Gastroesophageal sphincter (tissue), 4 donors: Measurements from ENCODE around the gene NADK2. TPM values are rescaled to one million over a fixed set of nuclear protein-coding genes. Genes with fewer than 3 reads are reported as not detected.

Experiments
- ATAC-seq: fragments of 150-250 bp; one replicate; pipeline ENCODE4 v1.9.1; 2016; ENCODE audit warnings: mild to moderate bottlenecking, moderate library complexity
- H3K27ac ChIP-seq, 4 donors: fragments of 200-600 bp; sonication (generic) in 3 of 4; 1 replicate in 3 of 4; 2 replicates in 1 of 4; pipeline ENCODE4 v1.5.1; 2016 to 2019
- H3K27me3 ChIP-seq: fragments of 200-600 bp; sonication (generic); one replicate; pipeline ENCODE4 v1.5.1; 2019
- H3K36me3 ChIP-seq, 2 donors: fragments of 200-600 bp; sonication (generic); one replicate each; pipeline ENCODE4 v1.5.1; 2019; ENCODE audit warnings: control low read depth in 1 of 2
- H3K4me1 ChIP-seq, 3 donors: fragments of 200-600 bp; sonication (generic); 1 replicate in 2 of 3; 2 replicates in 1 of 3; pipeline ENCODE4 v1.5.1; 2016 to 2019; ENCODE audit warnings: control low read depth in 2 of 3
- H3K4me3 ChIP-seq, 2 donors: fragments of 200-600 bp; sonication (generic); one replicate each; pipeline ENCODE4 v1.5.1; 2019; ENCODE audit warnings: mild to moderate bottlenecking in 1 of 2, moderate library complexity in 1 of 2
- H3K9me3 ChIP-seq, 3 donors: fragments of 200-600 bp; sonication (generic); one replicate each; pipeline ENCODE4 v1.5.1; 2017 to 2019; ENCODE audit warnings: control low read depth in 2 of 3
- EP300 ChIP-seq: sonication (generic); formaldehyde crosslinking; IDR thresholded peaks from one replicate; pipeline ENCODE4 v1.6.1; 2017; ENCODE audit warnings: antibody characterized with exemption, mild to moderate bottlenecking
- POLR2A ChIP-seq, 2 donors: fragments of 450-650 bp; IDR thresholded peaks; one replicate each; pipeline ENCODE4 v1.6.1; 2017; ENCODE audit warnings: antibody characterized with exemption in 2 of 2, mild to moderate bottlenecking in 2 of 2, moderate library complexity in 1 of 2
- POLR2AphosphoS5 ChIP-seq: sonication (generic); formaldehyde crosslinking; IDR thresholded peaks from one replicate; pipeline ENCODE4 v1.6.1; 2017; ENCODE audit warnings: antibody characterized with exemption
- WGBS, 2 donors: methylation state at CpG; one replicate each; pipeline ENCODE4 v1.1.5; 2018; ENCODE audit warnings: low coverage in 1 of 2; 5-methylcytosine and 5-hydroxymethylcytosine counted together
- total RNA-seq, 4 donors: library from RNA; depleted of rRNA; stranded (reverse); fragments of >200 nt; gene quantifications; one replicate each; pipeline ENCODE4 v1.1.0, GENCODE V29; 2016
- TF ChIP-seq, protein P1 (sequence below), 4 experiments: fragments of 200-600 bp in 2 of 4; fragments of 450-650 bp in 2 of 4; sonication (generic) in 1 of 4; IDR thresholded peaks; one replicate each; pipeline ENCODE4 v1.5.1; 2017 to 2019; ENCODE audit warnings: antibody characterized with exemption in 4 of 4, mild to moderate bottlenecking in 2 of 4, moderate library complexity in 2 of 4

NADK2 gene
- total RNA-seq, 4 donors from 2014 or later: 43.5 to 90.6 (median 60.9) TPM

DNA sequence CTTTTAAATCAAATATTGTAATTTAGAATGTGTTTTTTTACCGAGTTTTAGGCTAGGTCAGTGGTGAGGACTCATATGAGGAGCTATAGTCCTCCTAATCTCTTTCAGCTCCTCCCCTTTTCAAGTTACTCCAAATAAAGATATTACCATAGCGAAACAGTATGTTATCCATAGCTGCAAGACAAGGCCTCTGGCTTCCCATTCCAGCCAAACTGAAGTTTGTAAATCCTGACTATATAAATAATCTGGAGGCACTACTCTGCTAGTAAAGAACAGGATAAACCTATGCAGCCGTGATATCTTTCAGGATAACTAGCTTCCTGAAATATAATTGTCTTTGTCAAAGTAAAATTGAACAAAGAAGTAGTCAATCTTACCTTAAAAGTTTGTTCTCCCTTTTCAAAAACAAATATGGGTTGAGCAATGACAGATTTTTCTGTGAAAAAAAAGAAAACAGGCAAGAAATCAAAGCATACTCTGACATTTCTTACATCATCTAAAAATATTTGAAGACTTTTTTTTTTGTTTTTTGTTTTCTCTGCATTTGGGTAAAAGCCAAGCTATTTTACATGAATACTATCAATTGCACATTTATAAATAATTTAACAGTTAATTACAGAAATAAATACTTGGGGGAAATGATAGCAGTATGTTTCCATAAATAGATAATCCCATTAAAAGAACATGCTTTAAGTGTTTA lies 29.3 kb upstream of the NADK2 start:
- no peak for ATAC-seq

GRCh38 chr5:36270175-36270574 lies 28.4 kb upstream of the NADK2 start:
- WGBS, 2 donors: 89 to 91% methylated on average over 3 of the region's 3 CpGs
- ATAC-seq: no peak
- peaks cover 0 to 10% (median 0%) of the 10 kb centered on the region in 3 donors for H3K4me1 ChIP-seq
- H3K9me3 ChIP-seq: no peaks in the 10 kb centered on the region
- no peak overlapping the region for H3K27ac ChIP-seq
- no peak overlapping the region for H3K4me3 ChIP-seq
- TF ChIP-seq EP300 (no peak), POLR2AphosphoS5 (no peak), POLR2A (IDR thresholded peaks at IDR 0.05) (no peak)
- TF ChIP-seq, protein P1, sequence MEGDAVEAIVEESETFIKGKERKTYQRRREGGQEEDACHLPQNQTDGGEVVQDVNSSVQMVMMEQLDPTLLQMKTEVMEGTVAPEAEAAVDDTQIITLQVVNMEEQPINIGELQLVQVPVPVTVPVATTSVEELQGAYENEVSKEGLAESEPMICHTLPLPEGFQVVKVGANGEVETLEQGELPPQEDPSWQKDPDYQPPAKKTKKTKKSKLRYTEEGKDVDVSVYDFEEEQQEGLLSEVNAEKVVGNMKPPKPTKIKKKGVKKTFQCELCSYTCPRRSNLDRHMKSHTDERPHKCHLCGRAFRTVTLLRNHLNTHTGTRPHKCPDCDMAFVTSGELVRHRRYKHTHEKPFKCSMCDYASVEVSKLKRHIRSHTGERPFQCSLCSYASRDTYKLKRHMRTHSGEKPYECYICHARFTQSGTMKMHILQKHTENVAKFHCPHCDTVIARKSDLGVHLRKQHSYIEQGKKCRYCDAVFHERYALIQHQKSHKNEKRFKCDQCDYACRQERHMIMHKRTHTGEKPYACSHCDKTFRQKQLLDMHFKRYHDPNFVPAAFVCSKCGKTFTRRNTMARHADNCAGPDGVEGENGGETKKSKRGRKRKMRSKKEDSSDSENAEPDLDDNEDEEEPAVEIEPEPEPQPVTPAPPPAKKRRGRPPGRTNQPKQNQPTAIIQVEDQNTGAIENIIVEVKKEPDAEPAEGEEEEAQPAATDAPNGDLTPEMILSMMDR (IDR thresholded peaks at IDR 0.05): no peak
- H3K36me3 ChIP-seq: no peaks in the 10 kb centered on the region
- no peaks in the 10 kb centered on the region for H3K27me3 ChIP-seq

More for the DNA sequence above, 29.3 kb upstream of the NADK2 start:
- Histone ChIP-seq H3K27ac (no peak overlapping the region), H3K36me3 (no peaks in the 10 kb centered on the region), H3K27me3 (no peaks in the 10 kb centered on the region), H3K4me1 (peaks cover 0 to 10% (median 0%) of the 10 kb centered on the region in 3 donors), H3K9me3 (no peaks in the 10 kb centered on the region), H3K4me3 (no peak overlapping the region)
- TF ChIP-seq POLR2AphosphoS5: no peak
- no peak for TF ChIP-seq EP300
- TF ChIP-seq, protein P1 (IDR thresholded peaks at IDR 0.05): no peak
- 79 to 89% methylated on average over 3 of the region's 3 CpGs for WGBS, 2 donors

GRCh38 chr5:36269478-36269877 lies 27.8 kb upstream of the NADK2 start:
- Histone ChIP-seq H3K36me3 (peaks cover 0 to 2% of the 10 kb centered on the region in 2 donors), H3K4me1 (peaks cover 0 to 7% (median 0%) of the 10 kb centered on the region in 3 donors), H3K27ac (no peak overlapping the region), H3K4me3 (no peak overlapping the region), H3K9me3 (no peaks in the 10 kb centered on the region), H3K27me3 (no peaks in the 10 kb centered on the region)
- no peak for ATAC-seq
- TF ChIP-seq POLR2A (IDR thresholded peaks at IDR 0.05): no peak
- no peak for TF ChIP-seq POLR2AphosphoS5
- TF ChIP-seq, protein P1 (IDR thresholded peaks at IDR 0.05): no peak
- no peak for TF ChIP-seq EP300

GRCh38 chr5:36267905-36268304 lies 26.2 kb upstream of the NADK2 start:
- WGBS, 2 donors: 97% methylated on average over 3 of the region's 3 CpGs
- Histone ChIP-seq H3K27me3 (no peaks in the 10 kb centered on the region), H3K27ac (no peak overlapping the region), H3K9me3 (no peaks in the 10 kb centered on the region), H3K36me3 (peaks cover 0 to 8% of the 10 kb centered on the region in 2 donors), H3K4me3 (no peak overlapping the region), H3K4me1 (no peaks in the 10 kb centered on the region)
- ATAC-seq: no peak
- TF ChIP-seq EP300 (no peak), POLR2AphosphoS5 (no peak), POLR2A (IDR thresholded peaks at IDR 0.05) (no peak)
- TF ChIP-seq, protein P1 (IDR thresholded peaks at IDR 0.05): no peak

GRCh38 chr5:36264202-36264760 lies 22.6 kb upstream of the NADK2 start:
- Histone ChIP-seq H3K4me3 (no peak overlapping the region), H3K9me3 (no peaks in the 10 kb centered on the region), H3K4me1 (no peaks in the 10 kb centered on the region), H3K27ac (no peak overlapping the region), H3K27me3 (no peaks in the 10 kb centered on the region), H3K36me3 (peaks cover 0 to 8% of the 10 kb centered on the region in 2 donors)
- 87 to 96% methylated on average over 4 of the region's 4 CpGs for WGBS, 2 donors
- no peak for TF ChIP-seq POLR2A (IDR thresholded peaks at IDR 0.05)
- no peak for TF ChIP-seq EP300
- TF ChIP-seq, protein P1 (IDR thresholded peaks at IDR 0.05): no peak
- ATAC-seq: no peak
